HUES64 (cell line): Measurements from ENCODE around the gene CLSTN1.

ENCODE experiments used
- H3K27ac ChIP-seq: 2 replicates; pipeline ENCODE4 v1.7.0; 2013; ENCODE audit warnings: low read depth, low read length, inconsistent platforms
- H3K27me3 ChIP-seq: 2 replicates; pipeline ENCODE4 v1.6.1; 2013; ENCODE audit warnings: mild to moderate bottlenecking, low read length; ENCODE audit not compliant: insufficient read depth
- H3K36me3 ChIP-seq: 2 replicates; pipeline ENCODE4 v1.6.1; 2013; ENCODE audit warnings: mild to moderate bottlenecking, low read length; ENCODE audit not compliant: insufficient read depth
- H3K4me1 ChIP-seq: 2 replicates; pipeline ENCODE4 v1.6.1; 2013; ENCODE audit warnings: mild to moderate bottlenecking, low read length, moderate library complexity; ENCODE audit not compliant: insufficient read depth
- H3K4me3 ChIP-seq: 2 replicates; pipeline ENCODE4 v1.5.1; 2013; ENCODE audit warnings: mild to moderate bottlenecking, low read length, moderate library complexity
- H3K9ac ChIP-seq: 2 replicates; pipeline ENCODE4 v1.6.1; 2013; ENCODE audit warnings: mild to moderate bottlenecking, low read depth, low read length
- H3K9me3 ChIP-seq: 2 replicates; pipeline ENCODE4 v1.6.1; 2013; ENCODE audit warnings: low read depth, low read length; ENCODE audit not compliant: insufficient read depth
- whole genome bisulfite sequencing: fragments of 150-250, 120-280 bp; methylation state at CpG from one replicate; pipeline ENCODE4 v1.1.7; 2013; ENCODE audit warnings: missing lambda C conversion rate; 5-methylcytosine and 5-hydroxymethylcytosine counted together

The CLSTN1 gene

GRCh38 chr1:9728451-9729295 lies 95.1 kb downstream of the CLSTN1 start:
- Histone ChIP-seq H3K27ac (no peak overlapping the region), H3K9ac (no peak overlapping the region), H3K9me3 (no peaks in the 10 kb centered on the region; the same call in 1 of the 2 replicates), H3K36me3 (peaks cover 62% of the 10 kb centered on the region), H3K4me3 (no peak overlapping the region), H3K4me1 (no peaks in the 10 kb centered on the region), H3K27me3 (no peaks in the 10 kb centered on the region)
- WGBS: 96% methylated on average over 33 of the region's 33 CpGs

DNA sequence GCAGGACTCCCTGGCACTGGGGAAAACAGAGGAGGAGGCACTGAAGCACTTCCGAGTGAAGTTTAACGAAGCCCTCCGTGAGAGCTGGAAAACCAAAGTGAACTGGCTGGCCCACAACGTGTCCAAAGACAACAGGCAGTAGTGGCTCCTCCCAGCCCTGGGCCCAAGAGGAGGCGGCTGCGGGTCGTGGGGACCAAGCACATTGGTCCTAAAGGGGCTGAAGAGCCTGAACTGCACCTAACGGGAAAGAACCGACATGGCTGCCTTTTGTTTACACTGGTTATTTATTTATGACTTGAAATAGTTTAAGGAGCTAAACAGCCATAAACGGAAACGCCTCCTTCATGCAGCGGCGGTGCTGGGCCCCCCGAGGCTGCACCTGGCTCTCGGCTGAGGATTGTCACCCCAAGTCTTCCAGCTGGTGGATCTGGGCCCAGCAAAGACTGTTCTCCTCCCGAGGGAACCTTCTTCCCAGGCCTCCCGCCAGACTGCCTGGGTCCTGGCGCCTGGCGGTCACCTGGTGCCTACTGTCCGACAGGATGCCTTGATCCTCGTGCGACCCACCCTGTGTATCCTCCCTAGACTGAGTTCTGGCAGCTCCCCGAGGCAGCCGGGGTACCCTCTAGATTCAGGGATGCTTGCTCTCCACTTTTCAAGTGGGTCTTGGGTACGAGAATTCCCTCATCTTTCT lies 96.7 kb downstream of the CLSTN1 start:
- Histone ChIP-seq H3K4me3 (no peak overlapping the region), H3K27me3 (no peaks in the 10 kb centered on the region), H3K9ac (no peak overlapping the region), H3K36me3 (peaks cover 59% of the 10 kb centered on the region), H3K4me1 (no peaks in the 10 kb centered on the region), H3K27ac (no peak overlapping the region), H3K9me3 (peaks cover 5% of the 10 kb centered on the region; the same call in 1 of the 2 replicates)
- WGBS: 92% methylated on average over 24 of the region's 25 CpGs

DNA sequence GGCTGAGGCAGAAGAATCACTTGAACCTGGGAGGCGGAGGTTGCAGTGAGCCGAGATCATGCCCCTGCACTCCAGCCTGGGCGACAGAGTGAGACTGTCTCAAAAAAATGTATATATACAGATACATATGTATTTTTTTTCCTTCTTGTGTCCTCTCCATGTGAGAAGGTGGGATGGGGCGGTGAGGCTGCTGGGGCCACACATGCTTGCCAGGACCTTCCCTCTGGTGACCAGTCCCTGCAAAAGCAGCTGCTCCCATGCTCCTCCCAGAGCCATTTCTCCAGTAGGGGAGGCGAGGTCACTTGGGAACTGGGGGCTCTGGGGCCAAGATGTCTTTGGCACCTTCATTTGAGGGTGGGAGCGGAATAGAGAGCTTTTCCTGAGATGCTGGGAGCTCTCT lies 97.4 kb downstream of the CLSTN1 start:
- H3K36me3 ChIP-seq: peaks cover 53% of the 10 kb centered on the region
- H3K27ac ChIP-seq: no peak overlapping the region
- no peaks in the 10 kb centered on the region for H3K27me3 ChIP-seq
- WGBS: 97% methylated on average over 5 of the region's 6 CpGs
- peaks cover 5% of the 10 kb centered on the region; the same call in 1 of the 2 replicates for H3K9me3 ChIP-seq
- no peaks in the 10 kb centered on the region for H3K4me1 ChIP-seq
- H3K4me3 ChIP-seq: no peak overlapping the region
- no peak overlapping the region for H3K9ac ChIP-seq

DNA sequence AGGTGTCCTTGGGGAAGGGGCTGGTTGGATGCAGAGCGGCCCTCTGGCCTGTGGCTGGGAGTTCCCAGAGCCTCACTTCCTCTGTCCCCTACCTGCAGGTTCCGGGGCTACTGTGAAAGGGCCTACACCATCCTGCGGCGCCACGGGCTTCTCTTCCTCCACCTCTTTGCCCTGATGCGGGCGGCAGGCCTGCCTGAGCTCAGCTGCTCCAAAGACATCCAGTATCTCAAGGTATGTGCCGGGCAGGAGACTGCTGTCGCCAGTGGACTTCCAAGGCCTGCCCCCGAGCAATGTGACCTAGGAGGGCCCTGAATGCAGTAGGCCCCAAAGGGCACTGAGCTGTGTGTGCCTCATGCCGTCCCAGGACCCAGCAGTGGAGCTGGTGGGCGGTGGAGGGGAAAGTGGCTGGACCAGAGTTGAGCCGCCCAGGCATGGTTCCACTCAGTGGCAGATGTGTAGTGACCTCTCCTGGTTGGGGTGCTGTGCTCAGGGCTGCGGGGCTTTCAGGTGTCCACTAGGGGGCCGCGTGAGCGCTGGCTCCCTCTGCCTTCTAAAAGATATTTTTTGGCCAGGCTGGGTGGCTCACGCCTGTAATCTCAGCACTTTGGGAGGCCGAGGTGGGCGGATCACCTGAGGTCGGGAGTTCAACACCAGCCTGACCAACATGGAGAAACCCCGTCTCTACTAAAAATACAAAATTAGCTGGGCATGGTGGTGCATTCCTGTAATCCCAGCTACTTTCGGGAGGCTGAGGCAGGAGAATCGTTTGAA lies 98.9 kb downstream of the CLSTN1 start:
- WGBS: 78% methylated on average over 24 of the region's 24 CpGs
- peaks cover 5% of the 10 kb centered on the region; the same call in 1 of the 2 replicates for H3K9me3 ChIP-seq
- no peaks in the 10 kb centered on the region for H3K27me3 ChIP-seq
- H3K9ac ChIP-seq: no peak overlapping the region
- peaks cover 38% of the 10 kb centered on the region for H3K36me3 ChIP-seq
- no peak overlapping the region for H3K4me3 ChIP-seq
- H3K27ac ChIP-seq: no peak overlapping the region
- H3K4me1 ChIP-seq: no peaks in the 10 kb centered on the region

- H3K4me3 ChIP-seq: no peak overlapping the region
- 97% methylated on average over 6 of the region's 6 CpGs for WGBS
- peaks cover 5% of the 10 kb centered on the region; the same call in 1 of the 2 replicates for H3K9me3 ChIP-seq
- H3K27me3 ChIP-seq: no peaks in the 10 kb centered on the region
- H3K27ac ChIP-seq: no peak overlapping the region
- peaks cover 29% of the 10 kb centered on the region for H3K36me3 ChIP-seq
- no peak overlapping the region for H3K9ac ChIP-seq
- H3K4me1 ChIP-seq: no peaks in the 10 kb centered on the region
These were observed 99.8 kb downstream of the CLSTN1 start for GRCh38 chr1:9723926-9724325.

DNA sequence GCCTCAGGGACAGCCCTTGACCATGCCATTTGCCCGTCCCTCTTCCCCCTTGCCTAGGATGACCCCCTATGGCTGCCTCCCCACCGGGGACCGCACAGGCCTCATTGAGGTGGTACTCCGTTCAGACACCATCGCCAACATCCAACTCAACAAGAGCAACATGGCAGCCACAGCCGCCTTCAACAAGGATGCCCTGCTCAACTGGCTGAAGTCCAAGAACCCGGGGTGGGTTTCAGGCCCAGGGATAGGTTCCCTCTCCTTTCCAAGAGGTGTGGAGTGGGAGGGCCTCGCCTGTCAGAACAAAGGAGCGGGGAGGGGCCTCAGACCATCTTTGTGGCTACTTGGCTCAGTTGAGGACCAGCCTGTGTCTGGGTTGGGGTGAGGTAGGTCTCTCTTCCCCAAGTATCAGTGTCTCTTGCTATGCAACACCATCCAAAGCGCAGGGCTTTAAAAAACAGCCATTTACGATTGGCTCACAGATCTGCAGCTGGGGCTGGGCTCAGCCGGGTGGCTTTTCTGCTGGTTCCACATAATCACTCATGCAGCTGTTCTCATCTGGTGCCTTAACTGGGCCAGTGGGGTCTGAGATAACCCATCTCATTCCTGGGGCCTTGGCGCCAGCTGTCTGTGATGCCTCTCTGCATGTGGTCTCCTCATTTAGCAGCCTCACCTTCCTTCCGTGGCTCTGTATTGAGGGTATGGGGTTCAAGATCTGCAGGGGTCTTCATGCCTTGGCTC lies 100.5 kb downstream of the CLSTN1 start:
- H3K4me1 ChIP-seq: peaks cover under 1% of the 10 kb centered on the region; the same call in 1 of the 2 replicates
- H3K9me3 ChIP-seq: peaks cover 5% of the 10 kb centered on the region; the same call in 1 of the 2 replicates
- H3K9ac ChIP-seq: no peak overlapping the region
- WGBS: 96% methylated on average over 14 of the region's 14 CpGs
- H3K27me3 ChIP-seq: no peaks in the 10 kb centered on the region
- peaks cover 22% of the 10 kb centered on the region for H3K36me3 ChIP-seq
- H3K27ac ChIP-seq: no peak overlapping the region
- H3K4me3 ChIP-seq: no peak overlapping the region

- 95% methylated on average over 10 of the region's 10 CpGs for WGBS
These were observed 101.4 kb downstream of the CLSTN1 start for GRCh38 chr1:9722378-9722749.

GRCh38 chr1:9721606-9722377 lies 102.0 kb downstream of the CLSTN1 start:
- WGBS: 68% methylated on average over 29 of the region's 29 CpGs
- no peak overlapping the region for H3K9ac ChIP-seq
- no peak overlapping the region for H3K27ac ChIP-seq
- H3K9me3 ChIP-seq: peaks cover 5% of the 10 kb centered on the region; the same call in 1 of the 2 replicates
- peaks cover 16% of the 10 kb centered on the region for H3K36me3 ChIP-seq
- H3K4me1 ChIP-seq: peaks cover 10% of the 10 kb centered on the region
- H3K27me3 ChIP-seq: no peaks in the 10 kb centered on the region
- no peak overlapping the region for H3K4me3 ChIP-seq

More at GRCh38 chr1:9722378-9722749, 101.4 kb downstream of the CLSTN1 start:
- peaks cover 5% of the 10 kb centered on the region; the same call in 1 of the 2 replicates for H3K9me3 ChIP-seq
- peaks cover 9% of the 10 kb centered on the region for H3K4me1 ChIP-seq
- H3K27ac ChIP-seq: no peak overlapping the region
- no peak overlapping the region for H3K9ac ChIP-seq
- H3K36me3 ChIP-seq: peaks cover 17% of the 10 kb centered on the region
- no peaks in the 10 kb centered on the region for H3K27me3 ChIP-seq
- H3K4me3 ChIP-seq: no peak overlapping the region

DNA sequence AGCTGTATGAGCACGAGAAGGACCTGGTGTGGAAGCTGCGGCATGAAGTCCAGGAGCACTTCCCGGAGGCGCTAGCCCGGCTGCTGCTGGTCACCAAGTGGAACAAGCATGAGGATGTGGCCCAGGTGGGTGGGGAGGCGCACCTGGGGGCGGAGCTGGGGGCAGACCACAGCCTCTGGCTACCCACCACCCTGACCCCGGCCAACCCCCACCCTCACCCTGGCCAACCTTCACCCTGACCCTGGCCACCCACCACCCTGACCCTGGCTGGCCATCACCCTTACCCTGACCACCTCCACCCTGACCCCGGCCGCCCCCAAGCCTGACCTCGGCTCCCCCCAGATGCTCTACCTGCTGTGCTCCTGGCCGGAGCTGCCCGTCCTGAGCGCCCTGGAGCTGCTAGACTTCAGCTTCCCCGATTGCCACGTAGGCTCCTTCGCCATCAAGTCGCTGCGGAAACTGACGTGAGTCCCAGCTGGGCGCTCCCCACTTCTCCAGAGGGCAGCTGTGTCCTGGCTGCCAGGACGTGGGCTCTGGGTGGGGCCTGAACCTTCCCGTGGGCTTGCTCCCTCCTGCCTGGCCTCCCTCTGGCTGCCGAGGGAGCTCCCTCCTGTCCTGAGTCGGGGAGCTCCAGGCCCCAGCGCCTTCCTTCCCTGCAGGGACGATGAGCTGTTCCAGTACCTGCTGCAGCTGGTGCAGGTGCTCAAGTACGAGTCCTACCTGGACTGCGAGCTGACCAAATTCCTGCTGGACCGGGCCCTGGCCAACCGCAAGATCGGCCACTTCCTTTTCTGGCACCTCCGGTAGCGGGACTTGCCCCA lies 102.8 kb downstream of the CLSTN1 start:
- peaks cover 5% of the 10 kb centered on the region; the same call in 1 of the 2 replicates for H3K9me3 ChIP-seq
- H3K4me3 ChIP-seq: no peak overlapping the region
- no peak overlapping the region for H3K9ac ChIP-seq
- H3K27me3 ChIP-seq: no peaks in the 10 kb centered on the region
- 92% methylated on average over 34 of the region's 34 CpGs for WGBS
- H3K27ac ChIP-seq: no peak overlapping the region
- H3K4me1 ChIP-seq: peaks cover 10% of the 10 kb centered on the region
- peaks cover 16% of the 10 kb centered on the region for H3K36me3 ChIP-seq
